NCI-H2029 treated with DMSO at 0.1 percent for 48 hours (cell line): Measurements from ENCODE around the gene BRINP2.
A peak's percentile ranks its signal among the peaks of the same experiment; 100 is the strongest.

Source experiments
- DNase-seq: peaks from one replicate; lab custom pipeline; 2025; lab: John Stamatoyannopoulos, UW

Gene BRINP2

DNA sequence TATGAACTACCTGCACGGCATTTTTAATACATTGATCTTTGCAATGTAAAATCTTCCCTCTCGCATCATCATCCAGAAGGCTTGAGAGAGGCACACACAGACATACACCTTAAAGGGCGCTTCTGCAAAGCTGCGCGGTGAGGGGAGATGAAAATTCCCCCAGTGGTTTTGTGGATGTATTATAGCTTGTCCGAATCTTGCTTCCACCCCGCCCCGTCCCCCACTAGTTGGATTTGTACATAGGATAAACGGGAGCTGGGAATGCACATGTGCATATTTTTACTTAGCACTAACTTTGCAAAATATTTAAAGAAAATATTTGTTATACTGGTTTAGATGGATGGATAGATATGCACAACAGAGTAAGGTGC is 5.7 kb upstream of the BRINP2 start:
- DNase-seq, result no peak

GRCh38 chr1:177171536-177172123 is 872 bp downstream of the BRINP2 start:
- DNase-seq, result no peak

DNA sequence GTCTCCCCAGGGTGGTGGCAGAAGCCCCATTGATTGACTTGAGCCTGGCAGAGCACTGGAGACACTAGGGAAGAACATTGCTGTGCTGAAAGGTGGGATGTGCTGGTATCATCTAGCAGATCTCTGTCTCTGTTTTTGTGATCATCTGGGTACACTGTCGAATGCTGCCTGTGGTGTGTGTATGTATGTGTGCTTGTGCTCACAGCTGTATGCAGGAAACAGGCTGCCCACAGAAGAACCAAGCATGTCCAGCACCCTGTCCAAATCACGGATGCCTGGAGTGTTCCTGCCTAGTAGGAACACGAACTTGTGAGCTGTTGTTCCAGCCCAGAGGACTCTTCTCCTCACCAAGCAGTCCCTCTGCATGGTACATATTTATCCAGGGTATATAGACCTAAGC is 1.5 kb downstream of the BRINP2 start:
- DNase-seq, result no peak

DNA sequence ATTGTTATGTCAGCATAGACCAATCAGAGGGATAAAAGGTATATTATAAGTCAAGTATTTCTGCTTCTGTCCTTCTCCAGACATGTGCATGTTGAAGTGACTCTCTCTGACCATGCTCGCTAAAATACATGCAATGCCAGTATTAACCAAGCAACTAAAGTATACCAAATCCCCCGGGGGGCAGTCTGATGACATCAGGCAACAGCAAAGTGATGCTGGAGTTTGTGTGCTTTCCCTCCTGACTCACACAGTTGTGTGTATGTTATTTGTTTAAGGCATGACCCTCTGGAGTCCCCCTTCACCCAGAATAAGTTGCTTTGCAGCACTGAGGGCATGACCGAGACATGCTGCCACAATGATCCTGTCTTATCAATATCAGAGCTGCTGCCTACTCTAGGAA is 2.1 kb downstream of the BRINP2 start:
- no peak for DNase-seq

DNA sequence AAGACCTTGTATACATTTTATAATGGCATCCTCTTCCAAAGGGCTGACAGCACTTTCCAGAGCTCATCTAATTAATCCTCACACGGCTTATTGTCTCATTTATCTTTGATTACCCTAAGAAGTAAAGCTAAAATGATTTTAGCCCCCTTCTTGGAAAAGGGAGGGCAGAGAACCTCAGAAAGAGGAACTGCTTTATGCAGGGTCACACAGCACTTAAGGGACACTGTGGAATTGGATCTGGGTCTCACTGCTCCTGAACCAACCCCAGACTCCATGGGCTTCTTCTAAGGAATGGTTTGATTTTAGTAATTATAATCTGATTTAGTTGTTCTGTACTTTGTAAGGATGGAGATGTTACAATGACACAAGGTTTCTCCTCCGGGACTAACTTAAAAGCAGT is 3.2 kb downstream of the BRINP2 start:
- DNase-seq, result no peak

GRCh38 chr1:177174921-177175634 is 4.3 kb downstream of the BRINP2 start:
- DNase-seq, result no peak

GRCh38 chr1:177181280-177181630 is 10.5 kb downstream of the BRINP2 start:
- DNase-seq, result no peak

DNA sequence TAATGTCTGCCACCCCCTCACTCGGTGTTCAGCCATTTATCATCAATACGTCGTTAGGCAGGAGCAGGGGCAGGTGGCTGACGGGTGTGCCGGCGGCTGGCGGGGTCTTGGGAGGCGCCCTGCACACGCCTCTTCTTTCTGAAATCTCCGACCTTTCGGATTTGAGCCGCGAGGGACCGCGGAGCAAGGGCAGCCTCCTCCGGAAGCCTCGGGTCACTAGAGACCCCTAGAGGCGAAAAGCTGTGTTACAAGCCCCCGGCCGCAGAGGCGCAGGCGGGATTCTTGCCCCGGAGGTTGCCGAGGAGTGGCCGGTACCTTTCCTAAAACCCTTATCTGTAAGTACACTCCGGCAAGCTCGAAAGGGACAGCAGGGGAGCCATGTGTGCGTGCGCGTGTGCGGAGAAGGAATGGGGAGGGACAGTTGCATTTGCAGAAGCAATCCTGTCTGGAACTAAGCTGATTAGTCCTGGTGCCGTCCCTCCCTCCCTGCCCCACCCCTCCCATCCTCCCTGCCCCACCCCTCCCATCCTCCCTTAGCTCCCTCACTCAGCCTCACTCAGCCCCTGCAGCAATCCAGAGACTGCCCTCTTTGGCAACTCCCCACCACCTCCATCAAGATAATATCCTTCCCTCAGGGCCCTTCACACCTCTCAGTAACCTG is 11.0 kb downstream of the BRINP2 start:
- DNase-seq, result peak; percentile 5

DNA sequence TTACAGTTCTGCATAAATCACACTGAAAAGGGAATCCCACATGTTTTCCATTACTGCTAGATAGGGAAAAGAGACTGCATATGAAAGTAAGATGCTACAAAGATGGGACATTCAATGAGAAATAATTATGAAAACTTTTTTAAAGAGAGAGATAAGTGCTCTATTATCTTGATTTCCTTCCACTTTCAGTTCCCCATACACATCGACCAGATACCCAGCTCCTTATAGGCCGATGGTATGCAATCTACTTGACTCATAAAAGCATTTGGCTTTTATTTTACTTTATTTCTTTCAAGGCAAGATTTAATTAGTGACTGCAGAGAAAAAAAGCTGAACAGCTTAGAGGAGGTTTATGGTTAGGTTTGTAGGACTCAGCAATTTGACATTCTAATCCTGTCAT is 13.1 kb downstream of the BRINP2 start:
- DNase-seq, result no peak

- DNase-seq, result no peak
Measured at GRCh38 chr1:177185209-177185608, 14.5 kb downstream of the BRINP2 start.

DNA sequence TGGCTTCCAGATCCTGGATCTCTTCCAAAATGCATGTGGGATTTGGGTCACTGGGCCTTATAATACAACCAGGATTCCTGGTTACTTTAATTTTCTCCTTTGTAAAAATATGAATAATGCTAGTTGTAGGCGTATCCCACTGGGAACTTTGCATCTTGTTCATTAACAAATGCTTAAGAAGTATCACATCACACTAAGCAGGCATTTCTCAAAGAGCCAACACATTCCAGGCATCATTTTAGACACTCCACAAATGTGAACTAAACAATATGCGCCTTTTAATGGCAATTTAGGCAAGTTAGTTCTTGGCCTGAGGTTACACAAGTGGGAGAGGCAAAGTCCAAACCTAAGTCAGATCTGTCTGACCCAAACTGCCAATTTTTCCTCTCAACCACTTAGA is 15.9 kb downstream of the BRINP2 start:
- DNase-seq, result no peak

DNA sequence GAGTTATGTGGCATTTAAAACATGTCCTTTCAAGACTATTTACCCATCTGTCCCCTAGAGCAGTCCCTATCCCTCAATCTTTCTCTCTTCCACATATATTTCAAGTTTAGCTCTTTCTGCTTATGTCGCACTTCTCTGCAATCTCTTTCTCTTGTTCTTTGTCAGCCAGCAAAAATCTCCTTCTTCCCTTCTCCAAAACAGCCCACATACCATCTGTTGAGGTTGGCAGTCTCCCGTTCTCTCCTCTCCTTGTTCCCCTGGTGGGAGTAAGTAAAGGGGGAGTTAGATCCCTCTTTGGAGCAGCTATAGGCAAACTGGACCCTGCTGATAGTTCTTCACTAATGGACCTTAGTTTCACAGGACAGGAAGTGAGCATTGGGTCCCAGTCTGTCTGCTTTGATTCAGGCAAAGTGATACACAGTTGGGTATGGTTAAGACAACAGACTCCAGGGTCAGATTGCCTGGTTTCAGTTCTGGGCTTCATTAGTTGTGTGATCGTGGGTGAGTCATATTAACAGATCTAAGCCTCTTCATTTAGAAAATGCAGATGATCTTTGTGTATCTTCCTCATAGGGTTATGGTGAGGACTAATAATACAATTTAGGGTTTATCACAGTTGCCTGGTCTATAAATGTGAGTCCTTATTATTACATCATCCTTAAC is 19.7 kb downstream of the BRINP2 start:
- no peak for DNase-seq

DNA sequence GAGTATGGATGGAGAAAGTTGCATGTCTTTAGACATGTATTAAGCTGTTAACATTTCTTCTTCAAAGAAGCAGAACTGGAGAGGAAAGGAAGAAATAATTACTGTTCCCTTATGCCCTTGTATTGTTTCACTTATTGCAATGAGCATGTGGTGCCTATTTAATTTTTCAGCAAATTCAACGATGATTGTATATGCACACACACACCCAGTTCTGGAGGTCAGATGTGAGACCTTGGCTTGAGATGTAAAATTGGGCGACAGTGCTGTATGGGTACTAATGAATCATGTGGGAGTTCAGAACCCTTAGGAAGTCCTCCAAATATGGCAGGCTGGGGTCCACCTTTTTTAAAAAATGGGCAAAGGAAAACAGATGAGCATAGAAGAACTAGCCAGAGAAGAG is 27.5 kb downstream of the BRINP2 start:
- DNase-seq, result no peak

DNA sequence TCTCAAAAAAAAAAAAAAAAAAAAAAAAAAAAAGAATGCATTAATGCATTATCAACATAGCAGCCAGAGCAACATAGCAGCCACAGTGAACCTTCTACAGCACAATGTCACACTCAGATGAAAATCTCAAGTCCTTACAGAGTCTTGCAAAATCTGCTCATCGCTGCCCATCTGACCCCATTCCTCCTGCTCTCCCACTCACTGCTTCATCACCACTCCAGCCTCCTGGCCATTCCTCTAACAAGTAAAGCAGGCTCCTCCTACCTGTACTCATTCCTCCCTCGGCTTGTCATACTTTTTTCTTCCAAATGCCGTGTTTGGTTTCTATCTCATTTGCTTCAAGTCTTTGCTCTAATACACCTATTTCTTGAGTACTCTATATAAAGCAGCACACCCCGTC is 29.5 kb downstream of the BRINP2 start:
- no peak for DNase-seq

GRCh38 chr1:177206831-177207355 is 36.1 kb downstream of the BRINP2 start:
- DNase-seq, result no peak

DNA sequence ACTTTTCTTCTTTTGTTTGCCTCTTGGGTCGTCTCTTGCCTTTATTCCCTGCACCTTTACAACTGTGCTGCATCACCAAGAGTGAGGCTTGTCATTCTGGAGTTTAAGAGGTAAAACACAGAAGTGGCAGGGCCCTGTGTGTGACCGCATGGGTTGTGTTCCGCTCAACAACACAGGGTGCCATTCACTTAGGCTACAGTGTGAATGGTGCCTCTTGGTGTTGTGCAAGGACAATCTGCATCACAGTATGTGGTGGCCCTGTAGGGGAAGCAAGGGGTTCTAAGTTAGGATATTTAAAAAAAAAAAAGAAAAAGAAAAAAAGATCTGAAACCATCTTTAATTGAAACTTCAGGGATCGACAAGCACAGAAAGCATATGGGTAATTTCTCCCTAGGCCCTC is 38.2 kb downstream of the BRINP2 start:
- DNase-seq, result no peak

DNA sequence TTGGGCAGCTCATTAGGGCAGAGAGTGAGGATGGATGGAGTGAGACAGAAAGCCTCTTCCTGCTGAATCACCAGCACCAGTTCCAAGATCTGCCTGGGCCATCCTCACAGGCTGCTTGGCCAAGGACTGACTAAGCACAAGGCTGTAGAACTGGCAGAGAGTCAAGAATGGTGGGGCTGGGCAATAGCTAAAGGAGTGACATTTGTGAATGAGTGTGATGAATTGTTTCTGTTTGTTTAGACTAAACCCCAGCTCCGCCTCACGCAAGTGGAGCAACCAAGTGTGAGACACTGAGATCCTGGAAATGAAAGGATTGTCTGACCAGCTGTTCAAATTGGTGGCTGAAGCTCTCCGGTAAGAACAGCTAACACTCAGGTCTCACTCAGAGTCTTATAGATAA is 38.6 kb downstream of the BRINP2 start:
- DNase-seq, result peak; percentile 55

GRCh38 chr1:177210071-177210470 is 39.3 kb downstream of the BRINP2 start:
- DNase-seq, result no peak

DNA sequence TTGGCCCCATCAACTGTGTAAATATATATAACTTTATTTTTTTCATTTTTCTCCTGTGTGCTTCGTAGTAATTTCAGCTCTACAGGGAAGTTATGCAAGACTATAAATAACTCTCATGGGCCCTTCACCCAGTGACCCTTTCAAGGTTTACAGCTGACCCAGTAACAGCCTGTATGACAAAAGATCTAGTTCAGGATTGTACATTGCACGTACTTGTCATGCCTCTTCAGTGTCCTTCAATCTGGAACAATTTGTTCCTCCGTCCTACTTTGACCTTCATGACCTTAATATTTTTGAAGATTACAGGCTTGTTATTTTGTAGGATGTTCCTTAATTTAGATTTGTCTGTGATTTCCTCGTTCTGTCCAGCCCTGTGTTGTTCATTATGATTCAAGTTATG is 40.5 kb downstream of the BRINP2 start:
- DNase-seq, result no peak

DNA sequence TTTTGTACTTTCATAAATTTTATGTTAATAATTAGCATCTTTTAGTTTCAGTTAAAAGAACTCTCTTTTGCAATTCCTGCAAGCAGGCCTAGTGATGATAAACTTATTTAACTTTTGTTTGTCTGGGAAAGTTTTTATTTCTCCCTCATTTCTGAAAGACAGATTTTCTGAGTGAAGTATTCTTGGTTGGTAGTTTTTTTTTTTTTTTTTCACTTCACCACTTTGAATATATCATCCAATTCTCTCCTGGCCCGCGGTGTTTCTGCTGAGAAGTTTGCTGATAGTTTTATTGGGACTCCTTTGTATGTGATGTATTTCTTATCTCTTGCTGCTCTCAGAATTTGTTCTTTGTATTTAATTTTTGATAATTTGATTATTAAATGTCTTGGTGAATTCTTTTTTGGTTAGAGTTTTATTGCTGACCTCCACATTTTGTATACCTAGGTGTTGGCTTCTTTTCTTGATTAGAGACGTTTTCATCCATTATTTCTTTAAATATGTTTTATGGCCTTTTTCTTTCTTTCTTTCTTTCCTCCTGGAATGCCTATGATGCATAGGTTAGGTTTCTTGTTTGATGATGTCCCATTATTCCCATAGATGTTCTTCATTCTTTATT is 45.9 kb downstream of the BRINP2 start:
- no peak for DNase-seq

GRCh38 chr1:177219554-177220458 is 49.0 kb downstream of the BRINP2 start:
- DNase-seq, result no peak
